HG02588 (cell line): Measurements from ENCODE around the gene TTLL11.

ENCODE experiments used
- ATAC-seq: cut with Tn5 transposase; IDR thresholded peaks from one replicate; pipeline ENCODE4 v1.9.1; 2021; ENCODE audit warnings: mild to moderate bottlenecking, moderate library complexity; ENCODE audit not compliant: unreplicated experiment

TTLL11 gene

DNA sequence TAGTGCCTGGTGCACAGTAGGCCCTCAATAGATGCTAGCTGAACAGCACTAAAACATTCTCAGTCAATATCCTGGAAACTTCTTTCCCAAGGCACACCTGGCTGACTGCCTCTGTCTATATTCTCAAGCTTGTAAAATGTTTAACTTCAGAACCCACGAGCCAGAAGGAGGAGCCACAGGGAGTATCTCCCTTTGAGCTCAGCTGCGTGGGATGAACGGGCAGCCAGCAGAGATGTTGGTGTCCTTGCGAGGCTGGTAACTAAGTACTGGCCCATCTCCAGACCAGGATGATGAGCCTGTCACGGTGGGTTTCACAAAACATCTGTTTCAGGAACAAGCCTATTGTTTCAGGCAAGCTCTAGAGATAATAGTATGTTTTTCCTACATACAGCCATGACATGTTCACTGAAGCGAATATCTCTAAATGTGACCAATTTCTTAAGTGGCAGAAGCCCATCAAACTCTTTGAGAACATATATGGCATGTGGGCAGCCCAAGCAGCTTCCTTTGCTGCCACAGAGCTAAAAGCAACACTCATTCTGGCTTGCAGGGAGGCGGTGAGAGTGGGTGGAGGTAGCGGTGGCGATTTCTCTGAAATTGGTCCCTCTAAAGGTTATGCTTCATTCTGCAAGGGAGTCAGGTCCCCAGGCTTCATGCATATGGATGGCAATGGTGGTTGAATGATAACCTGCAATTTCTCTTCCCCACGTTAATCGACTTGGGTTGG lies 206.2 kb downstream of the TTLL11 start:
- no peak for ATAC-seq

DNA sequence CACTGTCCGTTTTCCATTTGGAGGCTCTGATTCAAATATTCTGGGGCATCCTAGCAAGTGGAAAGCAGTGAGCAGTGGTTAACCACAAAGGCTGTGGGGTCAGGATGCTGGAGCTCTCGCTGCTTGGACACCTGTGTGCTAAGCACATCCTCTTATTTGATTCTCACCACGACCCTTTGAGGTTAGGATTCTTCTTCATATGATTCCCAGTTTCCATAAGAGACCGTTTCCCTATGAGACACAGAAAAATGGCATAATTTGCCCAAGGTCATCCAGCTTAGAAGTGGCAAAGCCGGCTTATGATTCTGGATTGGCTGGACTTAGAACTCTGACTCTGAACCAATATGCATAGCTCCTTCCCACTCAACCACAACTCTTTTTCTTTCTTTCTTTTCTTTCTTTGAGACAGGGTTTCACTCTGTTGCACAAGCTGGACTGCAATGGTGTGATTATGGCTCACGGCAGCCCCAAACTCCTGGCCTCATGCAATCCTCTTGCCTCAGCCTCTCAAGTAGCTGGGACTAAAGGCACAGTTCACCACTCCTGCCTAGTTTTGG lies 207.7 kb downstream of the TTLL11 start:
- no peak for ATAC-seq

GRCh38 chr9:121884057-121884541 lies 209.0 kb downstream of the TTLL11 start:
- no peak for ATAC-seq

GRCh38 chr9:121883281-121884056 lies 209.6 kb downstream of the TTLL11 start:
- no peak for ATAC-seq

DNA sequence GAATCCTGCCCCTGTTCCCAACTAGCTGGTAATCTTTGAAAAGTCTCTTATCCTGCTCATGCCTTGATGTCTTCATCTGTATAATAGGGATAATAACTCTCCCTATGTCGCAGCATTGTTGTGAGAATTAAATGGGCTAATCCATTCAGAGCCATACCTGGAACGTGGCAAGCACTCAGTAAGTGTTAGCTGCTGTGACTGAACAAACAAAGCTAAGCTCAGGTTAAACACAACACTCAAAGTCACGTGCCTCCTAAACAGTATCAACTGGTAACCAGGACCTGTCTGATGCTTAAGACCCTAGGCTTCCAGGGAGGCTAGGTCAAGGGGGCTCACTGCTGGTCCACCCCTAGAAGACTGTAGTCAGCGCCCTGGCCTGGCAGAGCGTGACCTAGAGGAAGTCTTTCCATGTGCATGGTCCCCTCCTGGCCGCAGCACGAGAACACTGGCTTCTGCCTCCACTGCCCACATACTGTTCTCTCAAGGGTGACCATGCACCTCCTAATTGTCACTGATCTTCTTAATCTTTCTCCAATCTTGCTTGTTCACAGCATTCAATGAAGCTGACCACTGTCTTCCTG lies 211.1 kb downstream of the TTLL11 start:
- no peak for ATAC-seq

DNA sequence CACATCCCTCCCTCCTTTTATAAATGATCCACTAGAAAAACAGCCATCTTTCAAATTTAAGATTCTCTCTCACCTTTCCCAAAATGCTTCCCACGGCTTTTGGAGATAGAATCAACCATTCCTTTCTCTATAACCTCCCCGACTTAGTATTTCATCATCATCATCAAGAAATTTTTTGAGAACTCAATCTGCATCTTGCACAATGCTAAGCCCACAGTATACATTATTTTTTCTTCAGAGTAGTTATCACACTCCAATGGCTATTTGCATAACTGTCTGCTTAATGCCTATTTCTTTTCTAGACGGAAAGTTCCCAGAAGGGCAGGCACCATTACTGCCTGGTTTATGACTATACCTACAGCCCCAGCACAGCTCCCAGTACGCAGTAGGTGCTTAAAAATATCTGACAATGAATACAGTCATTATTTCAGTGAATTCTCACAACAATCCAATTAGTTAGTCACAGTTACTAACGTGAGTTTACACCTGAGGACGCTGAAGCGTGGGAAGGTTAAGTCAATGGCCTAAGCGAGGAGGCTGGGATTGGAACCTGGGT lies 212.7 kb downstream of the TTLL11 start:
- ATAC-seq = no peak

DNA sequence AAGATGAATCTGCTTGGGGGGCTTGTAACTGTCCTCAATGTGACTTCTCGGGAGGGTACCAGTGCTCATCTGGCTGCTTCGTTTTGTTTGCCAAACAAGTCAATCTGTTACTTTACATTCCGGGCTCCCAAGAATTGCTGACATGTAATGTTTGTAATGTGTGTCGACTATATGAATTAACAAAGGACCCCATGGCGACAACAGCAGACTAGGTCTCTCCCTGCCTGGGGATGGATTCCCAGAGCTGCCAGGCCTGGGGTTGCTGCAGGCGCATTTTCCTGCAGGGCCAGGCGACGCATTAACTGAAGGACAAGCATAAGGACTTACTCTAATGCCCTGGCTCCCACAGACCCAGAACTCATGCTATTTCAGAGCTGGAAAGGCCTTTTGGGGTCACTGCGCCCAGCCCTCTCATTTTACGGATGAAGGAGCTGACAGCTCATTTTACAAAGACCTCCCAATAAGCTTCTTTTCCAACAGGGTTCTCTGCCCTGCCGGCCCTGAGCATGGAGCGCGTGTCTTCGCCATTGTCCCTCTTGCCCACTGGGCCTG lies 214.8 kb downstream of the TTLL11 start:
- ATAC-seq = no peak

- ATAC-seq = no peak
These were observed 216.3 kb downstream of the TTLL11 start for GRCh38 chr9:121876658-121877271.

DNA sequence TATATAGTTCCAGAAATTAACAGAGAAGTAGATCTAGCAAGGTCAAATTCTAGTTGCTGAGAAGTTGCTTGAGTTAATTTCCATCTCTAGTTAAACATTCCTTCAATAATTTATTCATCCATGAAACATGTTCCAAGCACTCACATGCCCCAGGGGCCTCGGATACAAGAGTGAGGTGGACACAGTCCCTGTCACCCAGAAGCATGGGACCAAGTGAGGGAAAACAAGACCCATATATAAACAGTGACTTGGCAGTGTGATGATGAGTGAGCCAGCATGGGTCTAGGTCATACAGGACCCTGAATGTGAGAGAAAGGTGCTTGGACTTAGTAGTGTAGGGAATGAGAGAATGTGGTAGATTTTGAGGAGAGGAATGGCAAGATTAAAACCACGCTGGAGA lies 216.9 kb downstream of the TTLL11 start:
- no peak for ATAC-seq

DNA sequence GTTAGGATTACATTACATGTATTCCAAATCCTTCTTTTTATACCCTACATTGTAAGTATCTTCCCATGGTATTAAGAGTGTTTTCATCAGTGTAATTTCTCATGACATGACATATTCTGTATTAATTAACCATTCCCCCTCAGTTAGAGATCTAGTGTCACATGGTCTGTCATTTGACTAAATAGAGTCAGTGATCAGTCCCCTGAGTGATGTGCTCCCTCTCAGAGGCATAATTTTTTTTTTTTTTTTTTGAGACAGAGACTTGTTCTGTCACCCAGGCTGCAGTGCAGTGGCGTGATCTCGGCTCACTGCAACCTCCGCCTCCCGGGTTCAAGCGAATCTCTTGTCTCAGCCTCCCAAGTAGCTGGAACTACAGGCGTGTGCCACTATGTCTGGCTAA lies 218.6 kb downstream of the TTLL11 start:
- ATAC-seq = no peak

- ATAC-seq = no peak
These were observed 221.6 kb downstream of the TTLL11 start for GRCh38 chr9:121871431-121872025.

DNA sequence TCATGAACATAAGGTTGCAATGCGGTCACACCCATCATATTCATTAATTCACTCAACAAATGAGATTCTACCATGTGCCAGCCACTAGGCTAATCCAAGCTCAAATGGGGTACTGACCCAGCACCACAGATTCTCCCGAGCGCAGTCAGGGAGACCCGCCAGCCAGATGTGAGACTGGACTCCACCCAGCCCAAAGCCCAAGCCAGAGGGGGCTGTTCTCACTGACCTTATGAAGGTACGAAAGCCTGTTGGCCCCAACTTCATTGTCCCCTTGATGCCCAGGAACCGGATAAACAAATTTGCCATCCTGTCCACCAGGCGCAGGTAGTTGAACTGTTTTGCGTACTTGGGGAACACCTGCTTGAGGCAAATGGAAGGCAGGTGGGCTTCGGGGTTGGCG lies 222.8 kb downstream of the TTLL11 start:
- ATAC-seq = no peak

DNA sequence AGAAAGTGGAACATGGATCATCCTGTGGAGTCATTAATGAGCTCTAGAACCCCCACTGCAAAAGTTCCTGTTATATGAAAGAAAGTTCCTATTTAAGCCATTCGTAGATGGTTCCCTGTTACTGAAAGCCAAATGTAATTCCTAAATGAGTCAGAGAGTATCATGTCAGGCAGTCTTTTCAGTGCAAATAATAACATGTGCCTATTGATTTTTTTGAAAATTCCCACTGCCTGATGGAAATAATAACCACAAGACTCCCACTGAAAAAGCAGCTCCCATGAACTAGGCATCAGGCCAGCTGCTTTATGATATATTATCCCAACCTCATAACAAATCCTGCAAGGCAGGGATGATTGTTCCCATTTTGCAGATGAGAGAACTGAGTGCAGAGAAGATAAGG lies 224.5 kb downstream of the TTLL11 start:
- no peak for ATAC-seq

- ATAC-seq = no peak
These were observed 226.2 kb downstream of the TTLL11 start for GRCh38 chr9:121866927-121867326.

DNA sequence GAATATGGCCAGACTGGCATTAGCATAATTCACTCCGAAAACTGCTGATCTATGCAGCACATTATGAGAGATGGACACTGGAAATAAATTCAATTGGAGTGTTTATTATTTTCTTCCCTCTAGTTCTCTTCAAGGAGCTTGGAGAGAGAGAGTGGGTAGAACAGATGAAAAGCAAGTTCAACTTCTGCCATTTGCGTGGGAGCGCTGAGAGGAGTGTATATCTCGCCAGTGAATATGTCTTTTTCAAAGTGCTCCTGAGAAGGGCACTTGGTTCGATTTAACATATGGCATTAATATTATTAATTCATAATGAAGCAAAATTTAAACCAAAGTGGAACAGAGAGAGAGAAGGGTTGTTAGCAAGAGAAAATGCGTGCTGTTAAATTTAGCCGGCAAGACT lies 227.2 kb downstream of the TTLL11 start:
- ATAC-seq = no peak

GRCh38 chr9:121865060-121865459 lies 228.0 kb downstream of the TTLL11 start:
- ATAC-seq = no peak

DNA sequence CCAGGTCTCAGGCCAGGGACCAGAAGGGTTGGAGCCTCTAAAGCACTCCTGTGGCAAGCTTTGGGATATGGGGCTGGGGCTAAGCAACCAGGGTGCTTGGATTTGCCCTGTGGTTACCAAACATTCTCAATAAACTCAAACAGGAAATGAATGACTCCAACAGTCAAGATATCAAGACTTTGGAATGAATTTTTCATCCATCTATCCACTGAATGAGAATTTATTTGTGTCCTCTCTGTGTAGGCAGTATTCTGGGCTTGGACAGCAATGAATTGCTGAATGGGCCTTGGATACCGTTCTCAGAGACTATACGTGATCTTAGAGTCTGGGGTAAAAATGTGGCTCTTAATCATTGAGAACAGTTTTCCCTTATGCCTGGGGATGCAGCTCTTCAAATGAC lies 229.2 kb downstream of the TTLL11 start:
- ATAC-seq = no peak

- ATAC-seq = no peak
These were observed 230.5 kb downstream of the TTLL11 start for GRCh38 chr9:121862371-121863332.
